ENCODE data around the gene ZC3H4.

DNA sequence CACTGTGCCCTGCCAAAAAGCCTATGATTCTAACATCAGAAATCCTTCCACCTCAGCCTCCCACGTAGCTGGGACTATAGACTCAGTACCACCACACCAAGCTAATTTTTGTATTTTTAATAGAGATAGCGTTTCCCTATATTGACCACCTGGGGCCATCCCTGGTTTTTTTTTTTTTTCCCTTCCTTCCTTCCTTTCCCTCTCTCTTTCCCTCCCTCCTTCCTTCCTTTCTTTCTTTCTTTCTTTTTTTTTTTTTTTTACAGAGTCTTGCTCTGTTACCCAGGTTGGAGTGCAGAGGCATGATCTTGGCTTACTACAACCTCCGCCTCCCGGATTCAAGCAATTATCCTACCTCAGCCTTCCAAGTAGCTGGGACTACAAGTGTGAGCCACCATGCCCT lies 16.0 kb upstream of the ZC3H4 start:
- TF ChIP-seq TAF1 (IDR thresholded peaks at IDR 0.05; ENCODE audit: borderline replicate concordance, low read depth, low read length) (no peak), POLR2AphosphoS5 (IDR thresholded peaks at IDR 0.05; ENCODE audit: low read depth, low read length) (no peak), POLR2A (IDR thresholded peaks at IDR 0.05; ENCODE audit: low read depth, low read length) (no peak)
